HG03108 (cell line): ENCODE data around the gene HECTD4.
"Not testable (repeated sequence)": the region's sequence is repeated elsewhere in the genome, so short reads cannot be mapped to it uniquely, and the experiment has no call there.

Source experiments
- ATAC-seq: cut with Tn5 transposase; IDR thresholded peaks from one replicate; pipeline ENCODE4 v1.9.1; 2021; ENCODE audit warnings: moderate library complexity; ENCODE audit not compliant: unreplicated experiment

Gene HECTD4

DNA sequence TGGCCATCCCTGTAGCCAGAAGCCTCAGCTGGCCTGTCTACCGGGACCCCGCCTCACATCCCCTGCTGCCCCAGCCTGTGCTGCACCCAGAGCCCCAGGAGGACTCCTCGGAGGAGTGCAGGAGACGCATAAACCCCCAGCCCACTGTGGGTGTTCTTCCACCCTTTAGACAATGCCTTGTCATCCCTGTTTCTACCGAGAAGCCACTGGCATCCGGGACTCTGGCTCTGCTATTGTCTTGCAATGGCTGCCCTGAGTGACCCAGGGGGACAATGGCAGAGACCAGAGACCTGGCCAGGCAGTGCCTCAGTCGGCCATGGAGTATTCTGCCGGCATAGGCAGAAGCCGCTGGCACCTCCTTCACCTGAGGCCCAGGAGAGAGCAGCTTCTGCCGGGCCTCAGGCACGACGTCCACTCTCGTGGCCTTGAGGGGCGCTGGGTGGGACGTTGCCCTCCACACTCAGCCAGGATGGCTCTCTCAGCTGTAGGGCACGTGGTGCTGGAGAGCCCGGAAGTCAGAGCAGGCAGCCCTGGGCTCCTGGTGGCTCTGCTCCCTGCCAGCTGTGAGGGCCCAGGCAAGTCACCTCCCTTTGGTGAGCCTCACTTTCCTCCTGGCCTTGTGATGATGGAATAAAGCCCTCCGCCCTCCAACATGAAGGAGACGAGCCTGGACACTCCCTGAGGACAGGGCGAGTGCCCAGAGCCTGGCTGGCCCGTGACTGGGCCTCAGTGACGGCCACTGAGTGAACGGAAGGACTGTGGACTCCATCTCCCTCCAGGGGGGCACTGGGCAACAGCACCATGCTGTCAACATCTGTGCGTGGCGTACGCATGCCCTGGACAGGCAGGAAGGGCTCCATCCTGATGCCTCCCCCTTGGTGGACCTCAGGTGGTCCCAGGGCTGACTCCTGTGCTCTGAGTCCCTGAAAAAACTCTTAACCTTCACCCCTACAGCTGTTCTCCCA is 215.9 kb downstream of the HECTD4 start:
- no peak for ATAC-seq

DNA sequence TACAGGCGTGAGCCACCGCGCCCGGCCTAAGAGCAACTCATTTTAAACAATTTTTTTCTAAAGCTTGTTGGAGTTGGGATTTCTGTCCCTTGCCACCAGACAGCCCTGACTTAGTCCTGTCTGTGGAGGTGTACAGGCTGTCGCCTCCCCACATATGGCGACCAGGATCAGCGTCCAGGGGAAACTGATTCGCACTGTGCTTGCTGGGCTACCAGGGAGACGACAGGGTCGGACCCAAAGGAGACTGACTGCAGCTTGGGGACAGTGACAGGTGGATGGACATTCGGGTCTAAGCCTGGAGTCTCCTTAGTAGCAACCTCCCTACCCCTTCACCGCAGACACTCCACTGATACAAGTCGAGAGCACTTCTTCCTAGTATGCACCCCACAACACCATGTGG is 216.6 kb downstream of the HECTD4 start:
- ATAC-seq, result no peak

DNA sequence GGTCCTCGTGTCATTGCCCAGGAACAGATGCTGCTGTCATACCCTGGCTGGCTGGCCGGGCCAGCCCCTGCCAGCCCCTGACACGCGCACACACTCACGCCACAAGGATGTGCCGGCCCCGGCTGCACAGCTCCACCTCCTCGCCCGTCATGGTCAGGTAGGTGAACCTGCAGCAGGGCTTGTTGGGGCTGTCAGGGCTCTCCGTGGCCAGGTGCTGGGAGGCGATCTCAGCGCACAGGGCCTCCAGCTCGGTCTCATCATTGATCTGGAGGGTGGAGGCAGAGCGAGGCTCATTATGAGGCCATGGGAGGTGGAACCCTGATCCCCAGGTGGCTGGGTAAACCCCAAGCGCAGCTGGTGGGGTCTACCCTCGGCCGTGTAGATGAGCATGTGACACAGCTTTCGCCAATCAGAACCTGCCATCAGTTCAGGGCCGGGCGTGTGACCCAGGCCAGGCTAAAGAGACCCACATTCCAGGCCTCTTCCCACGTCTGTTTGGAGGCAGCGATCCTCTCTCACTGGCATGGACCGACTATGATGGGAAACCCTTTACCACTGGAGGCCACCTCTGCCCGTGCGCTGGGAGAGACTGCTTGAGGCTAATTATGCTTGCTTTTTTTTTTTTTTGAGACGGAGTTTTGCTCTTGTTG is 218.1 kb downstream of the HECTD4 start:
- no peak for ATAC-seq

DNA sequence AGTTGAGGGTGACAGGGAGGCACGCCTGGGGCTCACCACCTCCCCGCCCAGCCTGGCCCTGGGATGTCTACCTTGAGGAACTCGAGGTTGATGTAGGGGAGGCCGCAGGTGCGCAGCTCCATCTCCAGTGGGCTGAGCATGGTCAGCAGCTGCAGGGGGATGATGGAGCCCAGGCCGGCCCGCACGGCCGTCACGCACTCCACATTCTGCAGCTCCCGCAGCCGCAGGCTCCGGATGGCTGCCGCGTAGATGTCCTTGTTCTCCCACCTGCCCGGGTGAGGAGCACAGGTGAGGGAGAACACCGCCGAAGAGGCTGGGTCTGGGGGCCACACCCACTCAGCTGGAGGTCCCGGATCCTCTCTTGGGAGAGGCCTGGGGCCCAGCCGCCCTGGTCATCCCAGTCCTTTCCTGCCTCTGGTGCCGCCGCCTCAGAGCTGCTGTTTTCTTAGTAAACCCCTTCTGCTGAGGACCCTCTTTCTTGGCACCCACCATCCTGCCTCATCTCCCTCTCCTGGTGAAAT is 218.7 kb downstream of the HECTD4 start:
- no peak for ATAC-seq

DNA sequence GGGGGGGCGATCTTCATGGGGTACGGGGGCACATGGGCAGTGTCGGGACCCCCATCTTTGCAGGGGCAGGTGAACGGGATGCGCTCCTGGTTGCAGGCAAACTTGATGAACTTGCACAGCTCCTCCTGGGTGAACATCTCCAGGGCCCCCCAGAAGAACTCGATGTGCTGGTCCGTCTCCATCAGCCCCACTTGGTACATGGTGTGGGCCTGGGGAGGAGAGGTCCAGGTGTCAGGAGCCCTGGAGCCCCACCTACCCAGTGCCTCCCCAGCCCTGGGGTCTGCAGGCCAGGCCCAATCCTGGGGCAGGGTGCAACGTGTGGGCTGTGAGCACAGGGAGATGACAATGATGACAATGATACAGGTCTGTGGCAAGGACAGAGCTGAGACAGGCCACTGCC is 219.2 kb downstream of the HECTD4 start:
- no peak for ATAC-seq

DNA sequence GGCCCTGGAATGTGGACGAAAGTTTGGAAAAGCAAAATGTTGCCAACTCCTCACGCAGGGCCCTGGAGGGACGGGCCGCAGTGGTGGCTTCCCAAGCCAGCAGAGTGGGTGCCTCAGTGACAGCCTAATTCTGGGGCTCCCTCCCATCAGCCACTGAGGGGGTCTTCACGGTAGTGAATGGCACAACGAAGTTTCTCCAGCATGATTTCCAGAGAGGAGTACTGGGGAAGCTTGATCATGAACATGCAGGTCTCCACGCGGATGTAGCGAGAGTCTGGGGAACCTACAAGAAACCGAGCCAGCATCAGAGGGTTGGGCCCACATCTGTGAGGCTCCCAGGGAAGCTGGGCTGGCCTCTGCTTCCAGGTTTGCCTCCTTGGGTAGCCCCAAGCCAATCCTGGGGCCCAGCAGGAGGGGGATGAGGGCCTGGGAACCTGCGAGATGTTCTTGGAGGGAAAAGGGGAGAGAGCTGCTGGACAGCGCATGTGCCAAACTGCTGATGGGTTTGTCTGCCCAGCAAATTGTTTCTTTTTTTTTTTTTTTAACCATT is 219.9 kb downstream of the HECTD4 start:
- ATAC-seq, result no peak

DNA sequence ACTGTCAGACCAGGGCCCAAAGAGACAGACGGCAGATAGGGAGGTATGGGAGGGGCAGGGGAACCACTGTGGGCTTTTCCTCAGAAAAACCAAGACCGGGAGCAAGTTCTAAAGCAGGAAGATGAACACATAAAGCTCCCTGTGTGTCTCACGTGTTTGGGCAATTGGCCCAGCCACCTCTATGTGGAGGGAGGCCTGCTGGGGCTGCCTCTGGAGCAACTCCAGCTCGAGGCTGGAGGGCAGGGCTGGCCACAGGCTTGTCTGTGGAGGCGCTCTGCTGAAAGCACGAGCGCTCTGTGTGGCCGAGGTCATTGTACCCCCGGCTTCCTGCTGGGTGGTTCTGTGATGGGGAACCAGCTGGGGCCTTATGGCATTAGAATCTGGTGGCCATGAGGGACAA is 220.5 kb downstream of the HECTD4 start:
- no peak for ATAC-seq

DNA sequence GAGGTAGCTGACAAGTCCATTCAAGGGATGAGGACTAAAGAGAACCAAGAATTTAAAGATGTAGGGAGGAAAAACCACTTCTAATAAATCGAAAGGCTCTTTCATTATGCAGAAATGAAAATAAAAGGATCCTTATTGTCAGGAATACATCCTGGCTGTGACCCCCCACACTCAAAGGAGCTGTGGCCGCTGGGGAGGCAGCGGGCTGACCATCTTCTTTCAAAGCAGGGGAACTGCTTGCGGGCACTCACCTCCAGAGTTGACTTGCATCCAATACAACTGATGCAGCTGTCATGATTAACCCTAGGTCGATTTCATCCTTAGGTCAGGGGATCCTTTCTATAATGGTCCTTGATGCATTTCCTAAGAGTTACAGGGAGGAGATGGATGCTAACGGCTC is 221.6 kb downstream of the HECTD4 start:
- ATAC-seq, result no peak

DNA sequence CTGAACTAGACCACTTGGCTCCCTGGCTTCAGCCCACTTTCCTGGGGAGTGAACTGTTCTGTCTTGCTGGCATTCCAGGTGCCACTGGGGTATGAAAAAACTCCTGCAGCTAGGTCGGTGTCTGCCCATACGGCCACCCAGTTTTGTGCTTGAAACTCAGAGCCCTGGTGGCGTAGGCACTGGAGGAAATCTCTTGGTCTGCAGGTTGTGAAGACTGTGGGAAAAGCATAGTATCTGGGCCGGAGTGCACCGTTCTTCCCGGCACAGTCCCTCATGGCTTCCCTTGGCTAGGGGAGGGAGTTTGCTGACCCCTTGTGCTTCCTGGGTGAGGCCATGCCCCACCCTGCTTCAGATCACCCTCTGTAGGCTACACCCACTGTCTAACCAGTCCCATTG is 223.1 kb downstream of the HECTD4 start:
- no peak for ATAC-seq

DNA sequence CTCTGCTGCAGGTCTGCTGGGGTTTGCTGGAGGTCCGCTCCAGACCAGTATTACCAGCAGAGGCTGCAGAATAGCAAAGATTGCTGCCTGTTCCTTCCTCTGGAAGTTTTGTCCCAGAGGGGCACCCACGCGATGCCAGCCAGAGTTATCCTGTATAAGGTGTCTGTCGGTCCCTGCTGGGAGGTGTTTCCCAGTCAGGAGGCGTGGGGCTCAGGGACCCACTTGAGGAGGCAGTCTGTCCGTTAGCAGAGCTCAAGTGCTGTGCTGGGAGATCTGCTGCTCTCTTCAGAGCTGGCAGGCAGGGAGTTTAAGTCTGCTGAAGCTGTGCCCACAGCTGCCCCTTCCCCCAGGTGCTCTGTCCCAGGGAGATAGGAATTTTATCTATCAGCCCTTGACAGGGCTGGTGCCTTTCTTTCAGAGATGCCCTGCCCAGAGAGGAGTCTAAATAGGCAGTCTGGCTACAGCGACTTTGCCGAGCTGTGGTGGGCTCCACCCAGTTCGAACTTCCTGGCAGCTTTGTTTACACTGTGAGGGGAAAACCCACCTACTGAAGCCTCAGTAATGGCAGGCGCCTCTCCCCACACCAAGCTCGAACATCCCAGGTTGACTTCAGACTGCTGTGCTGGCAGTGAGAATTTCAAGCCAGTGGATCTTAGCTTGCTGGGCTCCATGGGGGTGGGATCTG is 223.6 kb downstream of the HECTD4 start:
- not testable (repeated sequence) for ATAC-seq

DNA sequence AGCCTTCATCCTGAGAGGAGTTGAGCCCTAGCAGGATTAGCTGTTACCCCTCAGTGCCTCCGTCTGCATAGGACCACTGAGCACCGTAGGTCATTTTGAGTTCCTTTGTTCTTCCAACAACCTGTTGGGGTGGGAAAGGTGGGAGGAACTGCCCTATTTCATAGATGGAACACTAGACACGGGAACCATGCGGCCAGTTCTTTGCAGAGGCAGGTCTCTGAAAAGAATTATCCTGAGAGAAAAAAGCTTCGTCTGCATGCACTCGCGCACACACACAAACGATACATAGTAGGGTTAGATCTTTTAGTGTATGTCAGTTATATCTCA is 228.4 kb downstream of the HECTD4 start:
- no peak for ATAC-seq

DNA sequence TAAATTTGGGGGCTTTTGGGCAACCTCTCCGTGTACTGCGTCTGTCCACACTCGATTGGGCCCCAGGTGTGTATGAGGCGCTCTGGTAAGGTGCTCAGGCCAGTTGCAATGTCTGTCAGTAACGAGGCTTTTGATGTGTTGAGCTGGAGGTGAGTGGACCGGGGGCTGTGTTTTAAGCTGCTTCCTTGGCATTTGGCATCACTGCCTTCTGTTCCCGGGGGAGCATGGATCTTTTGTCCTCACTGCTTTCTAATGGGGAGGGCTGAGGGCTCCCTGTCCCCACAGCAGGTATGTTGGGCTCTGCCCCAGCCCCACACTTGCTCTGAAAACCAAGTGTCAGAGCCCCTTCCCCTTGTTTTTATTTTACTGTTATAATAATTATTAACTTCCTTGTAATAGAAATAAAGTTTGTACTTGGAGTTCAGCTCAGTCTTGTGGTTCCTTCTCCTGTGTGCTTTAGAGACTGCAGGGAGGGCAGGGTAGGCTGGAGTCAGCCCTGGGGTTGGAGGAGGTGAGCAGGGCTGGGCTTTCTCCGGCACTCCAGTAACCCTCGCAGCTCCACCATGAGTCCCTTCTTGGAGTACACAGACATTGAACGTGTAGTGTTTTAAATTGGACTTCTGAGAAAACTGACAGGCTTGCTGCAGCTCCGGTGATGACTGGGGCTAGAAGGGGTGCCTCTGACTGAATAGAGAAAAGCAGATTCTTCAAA is 228.9 kb downstream of the HECTD4 start:
- no peak for ATAC-seq

DNA sequence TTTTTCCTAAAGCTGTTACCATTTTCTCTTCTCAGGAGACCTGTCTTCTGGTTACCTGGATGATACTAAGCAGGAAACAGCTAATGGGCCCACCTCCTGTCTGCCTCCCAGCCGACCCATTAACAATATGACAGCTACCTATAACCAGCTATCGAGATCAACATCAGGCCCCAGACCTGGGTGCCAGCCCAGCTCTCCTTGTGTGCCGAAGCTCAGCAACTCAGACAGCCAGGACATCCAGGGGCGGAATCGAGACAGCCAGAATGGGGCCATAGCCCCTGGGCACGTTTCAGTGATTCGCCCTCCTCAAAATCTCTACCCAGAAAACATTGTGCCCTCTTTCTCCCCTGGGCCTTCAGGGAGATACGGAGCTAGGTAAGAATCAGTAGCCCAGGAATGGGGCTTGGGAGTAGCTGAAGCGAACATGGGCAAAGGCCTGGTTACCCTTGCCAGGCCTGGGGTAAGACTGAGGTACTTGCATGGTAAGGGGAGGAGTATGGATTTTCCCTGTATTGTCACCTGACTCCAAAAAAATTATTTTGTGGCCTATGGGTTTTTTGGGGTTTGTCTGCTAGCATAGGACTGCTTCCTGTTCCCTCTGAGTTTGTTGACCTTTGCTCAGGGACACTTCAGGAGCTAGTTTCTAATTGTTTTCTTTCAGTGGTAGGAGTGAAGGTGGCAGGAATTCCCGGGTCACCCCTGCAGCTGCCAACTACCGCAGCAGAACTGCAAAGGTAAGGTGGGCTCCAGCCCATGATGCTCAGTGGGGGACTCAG is 230.3 kb downstream of the HECTD4 start:
- no peak for ATAC-seq

DNA sequence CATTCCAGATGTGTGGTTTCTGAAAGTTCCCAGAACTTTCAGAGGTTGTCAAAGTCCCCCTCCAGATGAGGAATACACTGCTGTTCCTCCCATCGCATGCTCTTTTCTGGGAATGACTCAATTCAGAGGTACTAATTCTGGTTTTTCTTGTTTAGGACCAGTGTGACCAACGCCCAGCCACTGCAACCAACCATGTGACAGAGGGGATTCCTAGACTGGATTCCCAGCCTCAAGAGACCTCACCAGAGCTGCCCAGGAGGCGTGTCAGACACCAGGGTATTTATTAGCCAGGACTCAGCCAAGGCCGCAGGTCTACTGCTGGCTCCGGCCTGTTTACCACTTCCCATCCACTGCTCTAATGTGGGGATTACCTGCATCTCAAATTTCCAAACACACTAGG is 232.6 kb downstream of the HECTD4 start:
- ATAC-seq, result no peak

DNA sequence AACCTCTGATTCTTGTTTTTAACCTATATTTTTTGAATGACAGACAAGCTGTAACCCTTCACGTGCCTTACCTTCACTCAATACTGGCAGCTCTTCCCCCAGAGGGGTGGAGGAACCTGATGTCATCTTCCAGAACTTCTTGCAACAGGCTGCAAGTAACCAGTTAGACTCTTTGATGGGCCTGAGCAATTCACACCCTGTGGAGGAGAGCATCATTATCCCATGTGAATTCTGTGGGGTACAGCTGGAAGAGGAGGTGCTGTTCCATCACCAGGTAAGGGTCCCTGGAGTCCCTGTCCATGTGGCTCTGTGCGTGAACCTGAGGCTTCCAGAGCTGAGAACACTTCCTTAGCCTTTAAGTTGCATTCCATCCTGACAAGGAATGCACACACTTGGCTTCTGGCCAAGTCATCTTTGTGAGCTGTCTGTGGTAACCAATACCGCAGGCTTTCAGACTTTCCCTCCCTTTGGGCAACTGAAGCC is 234.2 kb downstream of the HECTD4 start:
- no peak for ATAC-seq

DNA sequence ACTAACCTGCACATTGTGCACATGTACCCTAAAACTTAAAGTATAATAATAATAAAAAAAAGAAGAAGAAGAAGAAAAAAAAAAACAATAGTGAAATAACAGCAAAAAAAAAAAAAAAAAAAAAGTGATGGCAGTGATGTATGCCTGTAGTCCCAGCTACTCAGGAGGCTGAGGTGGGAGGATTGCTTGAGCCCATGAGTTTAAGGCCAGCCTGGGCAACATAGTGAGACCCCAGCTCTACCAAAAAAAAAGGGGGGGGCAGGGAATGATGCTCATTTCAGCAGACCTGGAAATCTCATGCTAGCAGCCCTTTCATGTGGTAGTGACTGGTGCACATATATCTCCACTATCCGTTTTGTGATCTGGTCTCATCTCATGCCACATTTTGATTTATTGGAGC is 236.1 kb downstream of the HECTD4 start:
- no peak for ATAC-seq

DNA sequence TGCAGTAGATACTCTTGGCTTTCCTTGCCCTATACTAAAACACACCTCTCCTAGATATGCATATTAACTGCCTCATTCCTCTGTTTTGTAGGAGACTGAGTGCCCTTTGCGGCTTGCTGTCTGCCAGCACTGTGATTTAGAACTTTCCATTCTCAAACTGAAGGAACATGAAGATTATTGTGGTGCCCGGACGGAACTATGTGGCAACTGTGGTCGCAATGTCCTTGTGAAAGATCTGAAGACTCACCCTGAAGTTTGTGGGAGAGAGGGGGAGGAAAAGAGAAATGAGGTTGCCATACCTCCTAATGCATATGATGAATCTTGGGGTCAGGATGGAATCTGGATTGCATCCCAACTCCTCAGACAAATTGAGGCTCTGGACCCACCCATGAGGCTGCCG is 241.5 kb downstream of the HECTD4 start:
- no peak for ATAC-seq

DNA sequence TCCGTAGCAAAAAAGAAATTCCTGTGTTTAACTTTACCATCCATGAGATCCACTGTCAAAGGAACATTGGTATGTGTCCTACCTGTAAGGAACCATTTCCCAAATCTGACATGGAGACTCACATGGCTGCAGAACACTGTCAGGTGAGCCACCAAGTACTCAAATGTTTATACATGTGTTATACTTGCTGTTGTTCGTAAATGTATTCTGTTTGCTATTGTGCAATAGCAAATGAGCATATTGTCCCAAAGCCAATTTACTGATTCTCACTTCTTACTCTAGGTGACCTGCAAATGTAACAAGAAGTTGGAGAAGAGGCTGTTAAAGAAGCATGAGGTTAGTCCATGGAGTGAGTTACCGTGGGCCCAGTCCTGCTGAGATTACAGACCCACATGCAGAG is 247.5 kb downstream of the HECTD4 start:
- no peak for ATAC-seq

DNA sequence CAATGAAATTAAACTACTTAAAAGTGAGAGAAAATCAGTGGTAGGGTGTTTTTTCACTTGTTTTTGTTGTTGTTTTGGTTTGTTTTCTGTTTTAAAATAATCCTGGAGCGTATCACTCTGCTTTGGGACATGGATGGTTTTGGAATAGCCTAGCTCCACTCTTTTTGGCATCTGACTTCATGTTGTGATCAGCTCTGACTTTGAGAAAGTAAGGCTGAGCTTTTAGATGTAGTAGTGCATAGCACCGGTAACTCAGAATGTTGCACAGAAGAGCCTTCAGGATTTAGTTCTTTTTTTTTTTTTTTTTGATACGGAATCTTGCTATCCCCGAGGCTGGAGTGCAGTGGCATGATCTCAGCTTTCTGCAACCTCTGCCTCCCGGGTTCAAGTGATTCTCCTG is 248.8 kb downstream of the HECTD4 start:
- no peak for ATAC-seq

DNA sequence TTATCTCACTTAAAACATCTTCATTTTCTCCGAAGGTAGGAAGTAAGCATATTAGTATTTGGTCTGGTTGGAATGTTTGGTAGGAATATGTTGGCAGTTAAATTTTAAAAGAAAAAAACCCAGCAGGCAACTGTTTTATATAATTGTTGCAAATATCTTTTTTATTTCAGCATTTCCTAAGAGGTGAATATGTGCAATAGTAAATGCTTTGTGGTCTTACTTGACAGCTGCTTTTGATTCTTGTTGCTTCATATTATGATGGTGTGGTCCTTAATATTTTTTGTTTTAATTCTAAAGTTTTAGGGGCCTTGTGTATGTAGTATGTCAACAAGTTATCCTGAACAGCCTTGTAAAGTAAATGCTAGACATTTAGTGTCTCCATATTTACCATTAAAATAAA is 250.5 kb downstream of the HECTD4 start:
- ATAC-seq, result no peak
